SK-N-SH treated with all-trans-retinoic acid at 6 μM for 48 hours (cell line): ENCODE measurements around the gene PRR36.

Source experiments
- ARNTL ChIP-seq: fragments of 450-650 bp; formaldehyde crosslinking; IDR thresholded peaks from 2 replicates; pipeline ENCODE4 v1.5.0; 2020; ENCODE audit warnings: low read depth, mild to moderate bottlenecking, moderate library complexity, borderline replicate concordance
- SNAI2 ChIP-seq: fragments of 250-450 bp; sonication (Bioruptor Pico); IDR thresholded peaks from 2 replicates; pipeline ENCODE4 v1.5.0; 2020; ENCODE audit warnings: mild to moderate bottlenecking, moderate library complexity
- TOX ChIP-seq: fragments of 250-450 bp; sonication (Bioruptor Pico); IDR thresholded peaks from 2 replicates; pipeline ENCODE4 v1.8.0; 2021; ENCODE audit warnings: mild to moderate bottlenecking, moderate library complexity, borderline replicate concordance
- ZNF565 ChIP-seq: fragments of 450-650 bp; formaldehyde crosslinking; conservative IDR thresholded peaks from 2 replicates; pipeline ENCODE4 v1.5.0; 2020; ENCODE audit warnings: low read depth, mild to moderate bottlenecking, moderate library complexity
- ZNF70 ChIP-seq: fragments of 450-650 bp; formaldehyde crosslinking; IDR thresholded peaks from 2 replicates; pipeline ENCODE4 v1.5.0; 2020; ENCODE audit warnings: mild to moderate bottlenecking, moderate library complexity
- ZNF8 ChIP-seq: fragments of 450-650 bp; formaldehyde crosslinking; IDR thresholded peaks from 2 replicates; pipeline ENCODE4 v1.5.0; 2020; ENCODE audit warnings: mild to moderate bottlenecking, moderate library complexity
- TF ChIP-seq, protein P1 (sequence below): fragments of 250-450 bp; sonication (Bioruptor Pico); IDR thresholded peaks from 2 replicates; pipeline ENCODE4 v1.5.0; 2020; ENCODE audit warnings: mild to moderate bottlenecking, moderate library complexity
- TF ChIP-seq, protein P2 (sequence below): fragments of 250-450 bp; sonication (Bioruptor Pico); IDR thresholded peaks from 2 replicates; pipeline ENCODE4 v1.5.1; 2021; ENCODE audit warnings: mild to moderate bottlenecking, moderate library complexity
- TF ChIP-seq, protein P3 (sequence below): fragments of 250-450 bp; sonication (Bioruptor Pico); IDR thresholded peaks from 2 replicates; pipeline ENCODE4 v1.8.0; 2020; ENCODE audit warnings: mild to moderate bottlenecking, moderate library complexity, borderline replicate concordance
- TF ChIP-seq, protein P4 (sequence below): fragments of 250-450 bp; sonication (Bioruptor Pico); IDR thresholded peaks from 2 replicates; pipeline ENCODE4 v1.5.1; 2020; ENCODE audit warnings: low read depth, mild to moderate bottlenecking, moderate library complexity

DNA sequence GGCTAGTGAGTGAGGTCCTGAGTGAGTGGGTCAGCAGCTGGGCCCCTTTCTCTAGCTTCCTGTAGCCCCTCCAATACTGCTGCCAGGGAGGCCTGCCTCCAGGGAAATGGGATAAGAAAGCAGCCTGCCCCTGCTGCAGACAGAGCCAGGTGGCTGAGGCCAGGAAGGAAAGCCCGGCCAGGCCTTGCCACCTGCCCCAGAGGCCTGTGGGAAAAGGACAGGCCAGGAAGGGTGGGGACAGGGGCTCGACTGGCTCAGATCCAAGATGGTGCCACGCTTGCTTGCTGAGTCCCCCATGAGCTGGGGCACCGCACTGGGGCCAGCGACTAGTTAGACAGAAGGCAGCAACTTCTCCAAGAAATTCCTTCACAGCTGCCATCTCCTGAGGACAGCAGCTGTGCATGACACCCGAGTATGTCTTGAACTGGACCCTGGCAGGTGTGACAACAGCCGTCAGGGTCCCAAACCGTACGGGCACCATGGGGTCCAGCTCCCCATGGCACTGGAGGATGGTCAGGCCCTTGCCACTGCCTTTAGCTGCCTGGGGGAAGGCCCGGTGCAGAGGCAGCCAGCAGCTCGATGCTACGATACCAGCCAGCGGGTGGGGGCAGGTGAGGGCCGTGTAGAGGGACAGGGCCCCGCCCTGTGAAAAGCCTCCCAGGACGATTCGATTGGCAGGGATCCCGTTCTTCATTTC lies 5.1 kb upstream of the PRR36 start:
- no peak for TF ChIP-seq ARNTL (CRISPR knock-in tag)
- TF ChIP-seq, protein P1, sequence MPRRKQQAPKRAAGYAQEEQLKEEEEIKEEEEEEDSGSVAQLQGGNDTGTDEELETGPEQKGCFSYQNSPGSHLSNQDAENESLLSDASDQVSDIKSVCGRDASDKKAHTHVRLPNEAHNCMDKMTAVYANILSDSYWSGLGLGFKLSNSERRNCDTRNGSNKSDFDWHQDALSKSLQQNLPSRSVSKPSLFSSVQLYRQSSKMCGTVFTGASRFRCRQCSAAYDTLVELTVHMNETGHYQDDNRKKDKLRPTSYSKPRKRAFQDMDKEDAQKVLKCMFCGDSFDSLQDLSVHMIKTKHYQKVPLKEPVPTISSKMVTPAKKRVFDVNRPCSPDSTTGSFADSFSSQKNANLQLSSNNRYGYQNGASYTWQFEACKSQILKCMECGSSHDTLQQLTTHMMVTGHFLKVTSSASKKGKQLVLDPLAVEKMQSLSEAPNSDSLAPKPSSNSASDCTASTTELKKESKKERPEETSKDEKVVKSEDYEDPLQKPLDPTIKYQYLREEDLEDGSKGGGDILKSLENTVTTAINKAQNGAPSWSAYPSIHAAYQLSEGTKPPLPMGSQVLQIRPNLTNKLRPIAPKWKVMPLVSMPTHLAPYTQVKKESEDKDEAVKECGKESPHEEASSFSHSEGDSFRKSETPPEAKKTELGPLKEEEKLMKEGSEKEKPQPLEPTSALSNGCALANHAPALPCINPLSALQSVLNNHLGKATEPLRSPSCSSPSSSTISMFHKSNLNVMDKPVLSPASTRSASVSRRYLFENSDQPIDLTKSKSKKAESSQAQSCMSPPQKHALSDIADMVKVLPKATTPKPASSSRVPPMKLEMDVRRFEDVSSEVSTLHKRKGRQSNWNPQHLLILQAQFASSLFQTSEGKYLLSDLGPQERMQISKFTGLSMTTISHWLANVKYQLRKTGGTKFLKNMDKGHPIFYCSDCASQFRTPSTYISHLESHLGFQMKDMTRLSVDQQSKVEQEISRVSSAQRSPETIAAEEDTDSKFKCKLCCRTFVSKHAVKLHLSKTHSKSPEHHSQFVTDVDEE: no peak
- TF ChIP-seq, protein P2, sequence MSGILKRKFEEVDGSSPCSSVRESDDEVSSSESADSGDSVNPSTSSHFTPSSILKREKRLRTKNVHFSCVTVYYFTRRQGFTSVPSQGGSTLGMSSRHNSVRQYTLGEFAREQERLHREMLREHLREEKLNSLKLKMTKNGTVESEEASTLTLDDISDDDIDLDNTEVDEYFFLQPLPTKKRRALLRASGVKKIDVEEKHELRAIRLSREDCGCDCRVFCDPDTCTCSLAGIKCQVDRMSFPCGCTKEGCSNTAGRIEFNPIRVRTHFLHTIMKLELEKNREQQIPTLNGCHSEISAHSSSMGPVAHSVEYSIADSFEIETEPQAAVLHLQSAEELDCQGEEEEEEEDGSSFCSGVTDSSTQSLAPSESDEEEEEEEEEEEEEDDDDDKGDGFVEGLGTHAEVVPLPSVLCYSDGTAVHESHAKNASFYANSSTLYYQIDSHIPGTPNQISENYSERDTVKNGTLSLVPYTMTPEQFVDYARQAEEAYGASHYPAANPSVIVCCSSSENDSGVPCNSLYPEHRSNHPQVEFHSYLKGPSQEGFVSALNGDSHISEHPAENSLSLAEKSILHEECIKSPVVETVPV: no peak
- no peak for TF ChIP-seq SNAI2 (CRISPR knock-in tag)
- no peak for TF ChIP-seq TOX (CRISPR knock-in tag)
- no peak for TF ChIP-seq ZNF565 (CRISPR knock-in tag)
- no peak for TF ChIP-seq ZNF8 (CRISPR knock-in tag)
- TF ChIP-seq, protein P3, sequence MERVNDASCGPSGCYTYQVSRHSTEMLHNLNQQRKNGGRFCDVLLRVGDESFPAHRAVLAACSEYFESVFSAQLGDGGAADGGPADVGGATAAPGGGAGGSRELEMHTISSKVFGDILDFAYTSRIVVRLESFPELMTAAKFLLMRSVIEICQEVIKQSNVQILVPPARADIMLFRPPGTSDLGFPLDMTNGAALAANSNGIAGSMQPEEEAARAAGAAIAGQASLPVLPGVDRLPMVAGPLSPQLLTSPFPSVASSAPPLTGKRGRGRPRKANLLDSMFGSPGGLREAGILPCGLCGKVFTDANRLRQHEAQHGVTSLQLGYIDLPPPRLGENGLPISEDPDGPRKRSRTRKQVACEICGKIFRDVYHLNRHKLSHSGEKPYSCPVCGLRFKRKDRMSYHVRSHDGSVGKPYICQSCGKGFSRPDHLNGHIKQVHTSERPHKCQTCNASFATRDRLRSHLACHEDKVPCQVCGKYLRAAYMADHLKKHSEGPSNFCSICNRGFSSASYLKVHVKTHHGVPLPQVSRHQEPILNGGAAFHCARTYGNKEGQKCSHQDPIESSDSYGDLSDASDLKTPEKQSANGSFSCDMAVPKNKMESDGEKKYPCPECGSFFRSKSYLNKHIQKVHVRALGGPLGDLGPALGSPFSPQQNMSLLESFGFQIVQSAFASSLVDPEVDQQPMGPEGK (CRISPR knock-in tag): no peak
- TF ChIP-seq, protein P4, sequence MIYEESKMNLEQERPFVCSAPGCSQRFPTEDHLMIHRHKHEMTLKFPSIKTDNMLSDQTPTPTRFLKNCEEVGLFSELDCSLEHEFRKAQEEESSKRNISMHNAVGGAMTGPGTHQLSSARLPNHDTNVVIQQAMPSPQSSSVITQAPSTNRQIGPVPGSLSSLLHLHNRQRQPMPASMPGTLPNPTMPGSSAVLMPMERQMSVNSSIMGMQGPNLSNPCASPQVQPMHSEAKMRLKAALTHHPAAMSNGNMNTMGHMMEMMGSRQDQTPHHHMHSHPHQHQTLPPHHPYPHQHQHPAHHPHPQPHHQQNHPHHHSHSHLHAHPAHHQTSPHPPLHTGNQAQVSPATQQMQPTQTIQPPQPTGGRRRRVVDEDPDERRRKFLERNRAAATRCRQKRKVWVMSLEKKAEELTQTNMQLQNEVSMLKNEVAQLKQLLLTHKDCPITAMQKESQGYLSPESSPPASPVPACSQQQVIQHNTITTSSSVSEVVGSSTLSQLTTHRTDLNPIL (CRISPR knock-in tag): no peak
- no peak for TF ChIP-seq ZNF70 (CRISPR knock-in tag)
